Loucy (cell line): Measurements from ENCODE around the gene SBDS.

ENCODE experiments used
- EZH2phosphoT487 ChIP-seq: fragments of 200-600 bp; IDR thresholded peaks from 2 replicates; pipeline ENCODE4 v1.6.1; 2018; ENCODE audit warnings: antibody characterized with exemption, mild to moderate bottlenecking, moderate library complexity, borderline replicate concordance
- TF ChIP-seq, protein P1 (sequence below): fragments of 200-600 bp; sonication (generic); conservative IDR thresholded peaks from 2 replicates; pipeline ENCODE4 v1.5.1; 2014; ENCODE audit warnings: mild to moderate bottlenecking, antibody characterized with exemption, low read length

DNA sequence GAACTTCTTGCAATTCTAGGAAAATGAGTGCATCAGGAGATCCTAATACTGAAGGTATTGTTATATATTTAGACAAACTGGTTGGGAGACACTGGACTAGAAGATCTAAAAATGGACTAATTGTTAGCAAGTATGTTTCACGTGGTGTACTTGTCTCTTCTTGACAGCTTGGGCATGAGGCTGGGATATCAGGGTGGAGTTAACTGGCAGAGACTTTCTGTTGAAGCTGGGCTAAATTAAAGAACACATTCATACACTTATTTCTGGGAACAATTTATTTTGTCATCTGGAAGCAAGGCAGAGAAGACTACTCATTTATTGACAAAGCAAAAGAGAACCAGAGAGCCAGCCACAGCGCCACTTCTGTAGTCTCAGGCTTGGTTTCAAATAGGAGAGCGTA, 27.1 kb upstream of the SBDS start:
- TF ChIP-seq, protein P1, sequence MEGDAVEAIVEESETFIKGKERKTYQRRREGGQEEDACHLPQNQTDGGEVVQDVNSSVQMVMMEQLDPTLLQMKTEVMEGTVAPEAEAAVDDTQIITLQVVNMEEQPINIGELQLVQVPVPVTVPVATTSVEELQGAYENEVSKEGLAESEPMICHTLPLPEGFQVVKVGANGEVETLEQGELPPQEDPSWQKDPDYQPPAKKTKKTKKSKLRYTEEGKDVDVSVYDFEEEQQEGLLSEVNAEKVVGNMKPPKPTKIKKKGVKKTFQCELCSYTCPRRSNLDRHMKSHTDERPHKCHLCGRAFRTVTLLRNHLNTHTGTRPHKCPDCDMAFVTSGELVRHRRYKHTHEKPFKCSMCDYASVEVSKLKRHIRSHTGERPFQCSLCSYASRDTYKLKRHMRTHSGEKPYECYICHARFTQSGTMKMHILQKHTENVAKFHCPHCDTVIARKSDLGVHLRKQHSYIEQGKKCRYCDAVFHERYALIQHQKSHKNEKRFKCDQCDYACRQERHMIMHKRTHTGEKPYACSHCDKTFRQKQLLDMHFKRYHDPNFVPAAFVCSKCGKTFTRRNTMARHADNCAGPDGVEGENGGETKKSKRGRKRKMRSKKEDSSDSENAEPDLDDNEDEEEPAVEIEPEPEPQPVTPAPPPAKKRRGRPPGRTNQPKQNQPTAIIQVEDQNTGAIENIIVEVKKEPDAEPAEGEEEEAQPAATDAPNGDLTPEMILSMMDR, result no peak
- no peak for TF ChIP-seq EZH2phosphoT487
